CD4-positive, alpha-beta T cell treated with Interleukin-6 at 100 ng/mL for 8 hours (primary cell): Measurements from ENCODE around the gene CRB3.
A peak's percentile ranks its signal among the peaks of the same experiment; 100 is the strongest.
"Not testable (repeated sequence)": the region's sequence is repeated elsewhere in the genome, so short reads cannot be mapped to it uniquely, and the experiment has no call there.

Source experiments
- DNase-seq: peaks from one replicate; pipeline ENCODE4 v3.0.0-alpha.2; 2020; ENCODE audit warnings: mixed read lengths, low spot score

Gene CRB3

DNA sequence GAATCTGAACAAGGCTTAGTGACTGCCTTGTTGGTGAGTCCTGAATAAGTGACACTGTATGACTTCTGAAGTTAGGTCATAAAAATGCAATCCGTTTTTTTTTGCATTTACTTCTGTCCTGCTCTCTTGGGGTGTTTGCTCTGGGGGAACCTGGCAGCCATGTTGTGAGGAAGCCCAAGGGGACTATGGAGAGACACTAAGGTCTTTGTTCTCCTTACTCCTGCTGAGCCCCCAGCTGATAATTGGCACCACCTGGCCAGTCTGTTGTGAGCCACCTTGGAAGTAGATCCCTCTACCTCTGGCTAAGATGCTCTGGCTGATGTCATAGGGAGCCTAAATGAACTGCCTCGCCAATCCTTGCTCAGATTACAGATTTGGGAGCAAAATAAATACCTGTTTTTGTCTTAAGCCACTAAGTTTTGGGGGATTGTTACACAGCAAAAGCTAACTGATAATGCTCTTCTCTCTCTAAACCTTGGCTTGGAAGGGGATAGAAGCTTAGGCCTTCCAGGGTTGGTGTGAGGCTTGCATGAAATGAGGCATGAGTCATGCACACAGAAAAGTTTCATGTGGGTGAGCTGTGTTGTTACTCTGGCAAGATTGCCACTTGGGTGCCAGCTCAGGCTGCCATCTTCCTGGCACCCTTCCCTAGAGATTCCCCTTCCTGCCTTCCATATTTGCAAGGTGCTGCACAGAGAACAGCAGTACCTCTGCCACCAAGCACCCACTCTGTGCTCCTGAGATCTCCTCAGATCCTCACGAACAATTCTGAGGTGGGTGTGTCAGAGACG is 27.9 kb downstream of the CRB3 start:
- no peak for DNase-seq

GRCh38 chr19:6494438-6495036 is 30.5 kb downstream of the CRB3 start:
- DNase-seq, result no peak

DNA sequence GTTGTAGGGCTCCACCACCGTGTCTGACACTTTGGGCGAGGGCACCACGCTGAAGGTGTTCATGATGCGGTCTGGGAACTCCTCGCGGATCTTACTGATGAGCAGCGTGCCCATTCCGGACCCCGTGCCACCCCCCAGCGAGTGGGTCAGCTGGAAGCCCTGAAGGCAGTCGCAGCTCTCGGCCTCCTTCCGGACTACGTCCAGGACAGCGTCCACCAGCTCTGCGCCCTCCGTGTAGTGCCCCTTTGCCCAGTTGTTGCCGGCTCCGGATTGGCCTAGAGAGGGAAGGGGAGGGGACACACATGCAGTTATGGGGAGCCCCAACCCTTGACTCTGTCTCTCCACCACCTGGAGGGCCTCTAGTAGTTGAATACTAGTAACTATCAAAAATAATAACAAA is 31.9 kb downstream of the CRB3 start:
- DNase-seq, result no peak

GRCh38 chr19:6498294-6499036 is 34.4 kb downstream of the CRB3 start:
- DNase-seq, result no peak

GRCh38 chr19:6499052-6499790 is 35.1 kb downstream of the CRB3 start:
- no peak for DNase-seq

- DNase-seq, result no peak
Observed at GRCh38 chr19:6500837-6501739, 37.0 kb downstream of the CRB3 start.

GRCh38 chr19:6501740-6502648 is 37.9 kb downstream of the CRB3 start, which contains the start of gene TUBB4A:
Gene TUBB4A, minus strand, starts transcription at chr19:6502309. Its CDS starts 97 bp downstream, at chr19:6502212.
- no peak for DNase-seq

DNA sequence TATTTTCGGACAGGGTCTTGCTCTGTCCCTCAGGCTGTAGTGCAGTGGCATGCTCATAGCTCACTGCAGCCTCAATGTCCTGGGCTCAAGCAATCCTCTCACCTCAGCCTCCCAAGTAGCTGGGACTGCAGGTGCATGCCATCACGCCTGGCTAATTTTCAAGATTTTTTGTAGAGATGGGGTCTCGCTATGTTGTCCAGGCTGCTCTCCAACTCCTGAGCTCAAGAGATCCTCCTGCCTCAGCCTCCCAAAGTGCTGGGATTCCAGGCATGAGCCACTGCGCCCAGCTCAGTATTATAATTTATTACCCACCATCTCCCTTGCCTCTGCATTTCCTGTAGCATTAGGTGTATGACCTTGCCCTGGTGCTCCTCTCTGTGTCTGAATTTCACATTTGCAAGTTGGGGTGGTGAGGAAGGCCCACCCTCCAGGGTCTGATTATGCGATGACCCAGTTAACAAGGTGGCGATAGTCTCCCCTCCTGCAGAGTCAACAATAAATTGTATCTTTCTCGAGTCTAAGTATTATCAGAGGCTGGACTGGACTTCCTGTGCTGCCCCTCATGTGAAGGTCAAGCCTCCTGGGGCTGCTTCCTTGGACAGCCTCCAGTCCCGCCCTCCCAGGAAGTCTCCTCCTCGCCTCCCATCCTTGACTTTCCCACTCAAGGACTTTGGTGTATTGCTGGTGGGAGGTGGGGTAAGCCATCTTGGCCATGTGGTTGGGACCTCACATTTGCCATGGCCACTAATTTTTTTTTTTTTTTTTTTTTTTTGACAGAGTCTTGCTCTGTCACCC is 39.5 kb downstream of the CRB3 start:
- DNase-seq, result no peak

DNA sequence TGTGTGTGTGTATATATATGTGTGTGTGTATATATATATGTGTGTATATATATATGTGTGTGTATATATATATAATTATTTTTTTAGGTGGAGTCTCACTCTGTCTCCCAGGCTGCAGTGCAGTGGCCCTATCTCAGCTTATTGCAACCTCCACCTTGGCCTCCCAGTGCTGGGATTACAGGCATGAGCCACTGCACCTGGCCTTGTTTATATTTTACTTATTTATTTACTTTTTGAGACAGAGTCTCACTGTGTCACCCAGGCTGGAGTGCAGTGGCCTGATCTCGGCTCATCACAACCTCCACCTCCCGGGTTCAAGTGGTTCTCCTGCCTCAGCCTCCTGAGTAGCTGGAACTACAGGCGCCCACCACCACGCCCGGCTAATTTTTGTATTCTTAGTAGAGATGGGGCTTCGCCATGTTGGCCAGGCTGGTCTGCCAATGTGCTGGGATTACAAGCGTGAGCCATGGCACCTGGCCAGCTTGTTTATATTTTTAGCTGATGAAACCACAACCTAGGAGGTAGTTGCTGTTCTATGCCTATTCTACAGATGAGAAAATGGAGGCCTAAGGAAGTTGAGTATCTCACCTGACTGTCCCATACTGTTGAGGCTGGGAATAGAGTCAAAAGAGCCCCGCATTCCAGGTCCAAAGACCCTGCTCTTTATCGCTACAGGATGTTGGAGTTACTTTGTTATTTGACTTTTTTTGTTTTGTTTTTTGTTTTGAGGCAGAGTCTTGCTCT is 44.1 kb downstream of the CRB3 start:
- DNase-seq, result not testable (repeated sequence)

DNA sequence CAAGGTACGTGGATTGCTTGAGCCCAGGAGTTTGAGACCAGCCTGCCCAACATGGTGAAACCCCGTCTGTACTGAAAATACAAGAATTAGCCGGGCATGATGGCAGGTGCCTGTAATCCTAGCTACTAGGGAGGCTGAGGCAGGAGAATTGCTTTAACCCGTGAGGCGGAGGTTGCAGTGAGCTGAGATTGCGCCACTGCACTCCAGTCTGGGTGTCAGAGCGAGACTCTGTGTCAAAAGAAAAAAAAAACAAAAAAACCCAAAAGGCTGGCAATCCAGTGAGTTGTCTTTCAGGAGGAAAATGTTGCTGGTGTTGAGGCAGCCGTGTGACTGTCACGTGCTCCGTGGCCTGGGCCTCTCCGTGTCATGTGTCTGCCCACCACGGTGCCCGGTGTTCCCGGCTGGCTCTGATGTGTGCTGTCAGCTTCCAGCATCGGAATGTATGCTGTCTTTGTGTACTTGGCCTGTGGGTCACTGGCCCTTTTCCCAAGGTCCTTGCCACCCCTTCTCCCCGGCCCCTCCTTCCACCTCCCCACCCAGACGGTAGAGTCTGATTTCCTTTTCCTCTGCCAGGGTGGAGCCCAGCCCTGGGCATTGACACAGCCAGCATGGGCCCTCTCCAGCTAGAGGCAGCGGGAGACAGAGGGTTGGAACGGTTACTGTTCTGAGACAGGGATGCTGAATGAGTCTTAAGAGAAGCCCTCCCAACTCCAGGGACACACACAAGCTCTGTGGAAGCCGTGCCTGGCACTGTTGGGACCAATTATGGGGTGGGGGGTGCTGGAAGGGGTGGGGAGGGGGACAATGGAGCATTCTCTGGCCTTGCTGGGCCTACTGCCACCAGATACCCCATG is 45.3 kb downstream of the CRB3 start:
- DNase-seq, result no peak

GRCh38 chr19:6510618-6511017 is 46.5 kb downstream of the CRB3 start:
- DNase-seq, result no peak

DNA sequence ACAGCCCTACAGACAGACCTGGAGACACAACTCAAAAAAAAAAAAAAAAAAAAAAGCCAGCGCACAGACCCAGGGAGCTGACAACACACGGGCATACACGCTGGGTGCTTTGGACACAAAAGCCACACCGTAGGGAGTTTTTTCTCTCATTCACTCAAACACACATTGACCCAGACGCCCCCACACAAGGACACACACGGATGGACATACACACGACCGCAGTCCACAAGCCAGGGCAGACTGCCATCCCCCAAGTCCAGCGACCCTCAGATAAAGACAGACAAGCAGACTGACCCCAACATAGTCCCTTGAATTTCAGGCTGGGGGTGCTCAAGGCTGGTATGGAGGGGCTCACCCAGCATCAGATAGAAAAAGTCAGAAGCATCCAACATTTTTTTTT is 50.0 kb downstream of the CRB3 start:
- DNase-seq, result no peak

DNA sequence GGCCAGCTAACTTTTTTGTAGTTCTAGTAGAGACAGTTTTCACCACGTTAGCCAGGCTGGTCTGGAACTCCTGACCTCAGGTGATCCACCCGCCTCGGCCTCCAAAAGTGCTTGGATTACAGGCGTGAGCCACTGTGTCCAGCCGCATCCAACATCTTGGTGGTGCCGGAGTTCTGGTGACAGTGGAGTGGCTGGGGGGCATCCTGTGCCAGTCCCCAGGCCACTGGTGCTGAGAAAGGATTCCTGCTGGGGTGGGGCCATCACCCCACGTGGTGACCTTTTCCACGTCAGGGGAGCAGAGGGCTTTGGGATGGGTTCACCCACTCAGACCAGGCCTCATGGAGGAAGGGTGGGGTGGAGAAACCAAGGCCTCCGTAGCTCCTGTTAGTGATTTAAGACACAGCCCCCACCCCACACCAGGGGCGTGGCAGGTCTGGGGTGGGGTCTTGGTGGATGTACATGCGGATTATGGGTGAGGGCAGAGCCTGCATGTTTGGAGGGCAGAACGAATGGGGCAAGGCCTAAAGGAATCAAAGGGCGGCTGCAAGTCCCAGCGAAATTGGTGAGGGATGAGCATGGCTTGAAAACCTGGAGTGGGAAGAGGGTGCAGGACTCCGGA is 51.0 kb downstream of the CRB3 start:
- no peak for DNase-seq

GRCh38 chr19:6516018-6516658 is 52.1 kb downstream of the CRB3 start:
- DNase-seq, result peak; percentile 71
